T-cell (primary cell): Measurements from ENCODE around the gene TRNP1. TPM values are rescaled to one million over a fixed set of nuclear protein-coding genes. Genes with fewer than 3 reads are reported as not detected.

Experiments used
- ATAC-seq, 4 experiments: fragments of 200-7000 bp in 3 of 4; fragments of 150-1000 bp in 1 of 4; cut with Tn5 transposase; replicated peaks in 1 of 4; 1 replicate in 3 of 4; 2 replicates in 1 of 4; pipeline ENCODE4 v1.10.0; 2021; ENCODE audit warnings: moderate library complexity in 3 of 4, mild to moderate bottlenecking in 2 of 4, moderate number of reproducible peaks in 1 of 4
- CTCF ChIA-PET, 2 donors: fragments of 300-600 bp; sonication (Branson Sonifier 250); formaldehyde crosslinking; loops; one replicate each; lab custom pipeline; 2022; ENCODE audit warnings: antibody characterized with exemption in 2 of 2; lab: Charles Lee
- POLR2A ChIA-PET, 2 donors: fragments of 300-600 bp; sonication (Branson Sonifier 250); formaldehyde crosslinking; loops; one replicate each; lab custom pipeline; 2022; ENCODE audit warnings: antibody characterized with exemption in 2 of 2; lab: Charles Lee
- DNase-seq, 35 experiments: peaks; one replicate each; pipeline versions ENCODE4 v3.0.0 to v3.0.0-alpha.2; 2013 to 2023
- H3K27ac ChIP-seq: one replicate; pipeline ENCODE4 v1.5.1; 2013; ENCODE audit warnings: low read length
- H3K27me3 ChIP-seq, 2 experiments: replicated peaks in 1 of 2; 1 replicate in 1 of 2; 2 replicates in 1 of 2; pipeline versions ENCODE4 v1.6.1 to v1.7.0; 2013; ENCODE audit warnings: low read length in 1 of 2, mixed read lengths in 1 of 2; ENCODE audit not compliant: control insufficient read depth in 2 of 2, insufficient read depth in 2 of 2; ENCODE audit errors: extremely low read depth in 1 of 2
- H3K36me3 ChIP-seq, 2 donors: 1 replicate in 1 of 2; 2 replicates in 1 of 2; pipeline versions ENCODE4 v1.6.1 to v1.7.0; 2013; ENCODE audit warnings: low read length in 1 of 2; ENCODE audit not compliant: control insufficient read depth in 2 of 2, insufficient read depth in 1 of 2; ENCODE audit errors: extremely low read depth in 1 of 2
- H3K4me1 ChIP-seq, 2 experiments: 1 replicate in 1 of 2; 2 replicates in 1 of 2; pipeline versions ENCODE4 v1.6.1 to v1.7.0; 2013; ENCODE audit warnings: low read length in 2 of 2, mixed read lengths in 1 of 2; ENCODE audit not compliant: insufficient read depth in 2 of 2, control insufficient read depth in 1 of 2; ENCODE audit errors: extremely low read depth in 1 of 2
- H3K4me3 ChIP-seq, 2 donors: 1 replicate in 1 of 2; 2 replicates in 1 of 2; pipeline versions ENCODE4 v1.5.1 to v1.7.0; 2013; ENCODE audit warnings: mild to moderate bottlenecking in 2 of 2, low read length in 1 of 2, moderate library complexity in 1 of 2; ENCODE audit not compliant: control insufficient read depth in 1 of 2; ENCODE audit errors: extremely low read depth in 1 of 2
- H3K9me3 ChIP-seq: 2 replicates; pipeline ENCODE4 v1.7.0; 2013
- H3K27ac Mint-ChIP-seq, 2 donors: one replicate each; pipeline ENCODE4 v1.8.0; 2020 to 2021; ENCODE audit warnings: mild to moderate bottlenecking in 2 of 2, mixed read lengths in 2 of 2
- H3K27me3 Mint-ChIP-seq, 2 donors: one replicate each; pipeline ENCODE4 v1.8.0; 2021 to 2022; ENCODE audit warnings: mixed read lengths in 2 of 2
- H3K36me3 Mint-ChIP-seq: one replicate; pipeline ENCODE4 v1.8.0; 2021; ENCODE audit warnings: mixed read lengths
- H3K4me1 Mint-ChIP-seq, 3 donors: one replicate each; pipeline ENCODE4 v1.8.0; 2020 to 2022; ENCODE audit warnings: mixed read lengths in 3 of 3, mild to moderate bottlenecking in 1 of 3
- H3K4me3 Mint-ChIP-seq, 3 donors: one replicate each; pipeline ENCODE4 v1.8.0; 2020 to 2022; ENCODE audit warnings: mild to moderate bottlenecking in 3 of 3, mixed read lengths in 3 of 3, moderate library complexity in 3 of 3
- H3K9me3 Mint-ChIP-seq, 3 donors: one replicate each; pipeline ENCODE4 v1.8.0; 2020 to 2022; ENCODE audit warnings: mixed read lengths in 3 of 3
- WGBS: methylation state at CpG from one replicate; pipeline ENCODE4 v1.1.5; 2013; ENCODE audit warnings: missing lambda C conversion rate; ENCODE audit not compliant: insufficient coverage; 5-methylcytosine and 5-hydroxymethylcytosine counted together
- total RNA-seq, 35 experiments: library from RNA in 6 of 35; stranded (reverse) in 6 of 35; fragments of 120-200 nt in 1 of 35; gene quantifications; one replicate each; pipeline versions ENCODE4 v1.2.1 to v1.2.4 and lab custom pipeline; 2013 to 2026

The TRNP1 gene
- total RNA-seq, 5 donors from 2014 or later (not counting 1 experiment from before 2014, with no cell fraction given), result 0.26 to 0.53 (median 0.38) TPM; not detected in 2

DNA sequence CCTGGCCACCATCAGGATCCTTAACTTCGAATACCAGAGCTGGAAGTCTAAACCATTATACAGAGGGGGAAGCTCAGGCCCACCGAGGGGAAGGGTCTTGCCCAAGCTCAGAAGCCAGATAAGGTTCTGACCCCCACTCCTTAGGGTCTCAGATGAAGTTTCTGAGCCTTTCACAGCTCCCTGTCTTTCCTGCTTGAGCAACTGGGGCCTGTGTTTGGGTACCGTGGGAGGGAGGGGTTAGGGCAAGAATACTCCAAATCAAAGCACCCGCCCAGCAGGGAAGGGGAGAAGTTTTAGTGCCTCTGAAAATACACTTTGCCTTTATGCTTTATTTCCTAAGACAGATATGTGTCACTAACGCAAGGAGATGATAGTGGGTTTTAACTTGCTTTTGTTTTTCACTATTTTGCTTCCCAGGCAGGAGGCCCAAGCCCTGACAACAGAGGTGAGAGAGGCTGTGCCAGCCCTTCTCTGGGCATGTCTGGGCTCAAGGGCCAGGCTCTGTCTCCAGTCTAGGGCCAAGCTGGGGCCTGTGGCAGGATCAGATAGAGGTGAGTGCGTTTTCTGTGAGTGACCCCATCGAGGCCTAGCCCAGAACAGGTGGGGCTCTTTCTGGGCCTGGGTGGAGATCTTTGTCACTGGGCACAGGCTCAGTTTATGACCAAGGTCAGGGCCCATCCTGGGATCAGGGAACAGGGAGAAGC, 39.7 kb downstream of the TRNP1 start:
- no peak overlapping the region for H3K27ac ChIP-seq
- POLR2A ChIA-PET, result no interaction called here

DNA sequence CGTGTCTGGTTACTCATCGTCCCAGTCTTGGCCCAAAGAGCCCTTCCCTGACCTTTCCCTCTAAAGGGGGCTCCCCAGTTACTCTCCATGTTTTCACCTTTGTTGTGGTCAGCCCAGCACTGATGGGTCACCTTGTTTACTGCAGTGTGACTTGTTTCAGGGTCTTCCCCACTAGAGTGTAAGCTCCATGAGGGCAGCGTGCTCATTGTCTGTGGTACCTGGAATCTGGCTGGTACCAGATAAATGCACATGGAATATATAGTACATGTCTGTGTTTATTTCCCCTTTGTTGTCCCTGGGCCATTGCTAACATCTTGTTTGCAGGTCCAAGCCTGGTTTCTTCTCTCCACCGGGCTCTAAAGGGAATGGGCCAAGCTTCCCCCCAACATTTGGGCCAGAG, 41.9 kb downstream of the TRNP1 start:
- peaks cover 3 to 5% of the 10 kb centered on the region in 2 donors for H3K27me3 Mint-ChIP-seq
- Histone ChIP-seq H3K9me3 (no peaks in the 10 kb centered on the region), H3K4me1 (peaks cover 0 to 8% of the 10 kb centered on the region in 2 experiments), H3K4me3 (no peak overlapping the region), H3K27me3 (peaks cover 0 to 33% of the 10 kb centered on the region in 2 experiments), H3K27ac (no peak overlapping the region), H3K36me3 (no peaks in the 10 kb centered on the region)
- no peaks in the 10 kb centered on the region for H3K36me3 Mint-ChIP-seq
- ATAC-seq, result no peak
- no peak for DNase-seq
- H3K4me3 Mint-ChIP-seq, result no peak overlapping the region
- no peak overlapping the region for H3K27ac Mint-ChIP-seq
- H3K9me3 Mint-ChIP-seq, result no peaks in the 10 kb centered on the region
- ChIA-PET POLR2A (no interaction called here), CTCF (interaction anchor here in 1 of 2 donors (1.8 kb wide), 1 partner anchor 9 kb away, joined by 6 read pairs; no protein-coding TSS in a partner anchor)
- WGBS, result 89% methylated on average over 4 of the region's 4 CpGs
- H3K4me1 Mint-ChIP-seq, result peaks cover 0 to 4% (median 2%) of the 10 kb centered on the region in 3 donors

More for the DNA sequence above, 39.7 kb downstream of the TRNP1 start:
- H3K4me1 ChIP-seq, result peaks cover 0 to 8% of the 10 kb centered on the region in 2 experiments
- H3K4me3 ChIP-seq, result no peak overlapping the region
- peaks cover 2 to 3% of the 10 kb centered on the region in 2 donors for H3K27me3 Mint-ChIP-seq
- CTCF ChIA-PET, result interaction anchor here (0.5 to 0.7 kb wide), 3 partner anchors 8 to 1596 kb away, joined by 3 to 4 read pairs (median 4); no protein-coding TSS in a partner anchor
- H3K27ac Mint-ChIP-seq, result no peak overlapping the region
- WGBS, result 66% methylated on average over 5 of the region's 7 CpGs
- H3K4me3 Mint-ChIP-seq, result no peak overlapping the region
- H3K36me3 Mint-ChIP-seq, result no peaks in the 10 kb centered on the region
- no peaks in the 10 kb centered on the region for H3K9me3 Mint-ChIP-seq
- peaks cover 0 to 4% (median 2%) of the 10 kb centered on the region in 3 donors for H3K4me1 Mint-ChIP-seq
- H3K9me3 ChIP-seq, result no peaks in the 10 kb centered on the region
- DNase-seq (no peak), ATAC-seq (no peak)
- peaks cover 0 to 40% of the 10 kb centered on the region in 2 experiments for H3K27me3 ChIP-seq
- H3K36me3 ChIP-seq, result no peaks in the 10 kb centered on the region

DNA sequence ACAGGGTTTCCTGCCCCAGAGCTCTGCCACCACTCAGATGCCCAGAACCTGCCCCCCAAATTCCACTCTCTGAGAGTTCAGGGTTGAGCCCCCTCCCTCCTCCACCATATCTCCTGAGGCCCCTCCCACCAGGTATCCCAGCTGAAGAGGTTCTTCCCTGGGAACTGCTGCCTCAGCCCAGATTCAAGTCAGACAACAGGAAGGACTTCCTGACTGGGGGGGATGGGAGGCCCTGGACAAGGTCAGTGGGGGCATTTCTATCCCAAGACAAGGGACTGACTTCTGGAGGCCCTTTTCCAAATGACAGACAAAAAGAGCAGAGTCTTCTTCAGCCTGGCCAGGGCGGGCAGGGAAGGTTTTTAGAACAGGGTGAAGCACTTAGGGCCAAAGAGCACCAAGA, 43.2 kb downstream of the TRNP1 start:
- POLR2A ChIA-PET, result interaction anchor here (0.6 to 0.7 kb wide), 2 partner anchors 43 to 1692 kb away, joined by 4 to 13 read pairs; partner anchors contain the start of gene TRNP1 (in 1 of the 2)
- WGBS, result 100% methylated on average over 1 of the region's 1 CpG
- Mint-ChIP-seq H3K27ac (no peak overlapping the region), H3K4me3 (no peak overlapping the region), H3K9me3 (no peaks in the 10 kb centered on the region), H3K36me3 (no peaks in the 10 kb centered on the region), H3K4me1 (peaks cover 0 to 3% (median 1%) of the 10 kb centered on the region in 3 donors), H3K27me3 (peaks cover 2 to 5% of the 10 kb centered on the region in 2 donors)
- peaks cover 0 to 28% of the 10 kb centered on the region in 2 experiments for H3K27me3 ChIP-seq
- H3K4me1 ChIP-seq, result peaks cover 0 to 3% of the 10 kb centered on the region in 2 experiments
- no peak overlapping the region for H3K27ac ChIP-seq
- H3K4me3 ChIP-seq, result no peak overlapping the region
- ATAC-seq (no peak), DNase-seq (no peak)
- CTCF ChIA-PET, result interaction anchor here in 1 of 2 donors (0.6 kb wide), 1 partner anchor 43 kb away, joined by 5 read pairs; the partner anchor contains the start of gene TRNP1
- H3K9me3 ChIP-seq, result no peaks in the 10 kb centered on the region
- H3K36me3 ChIP-seq, result no peaks in the 10 kb centered on the region

DNA sequence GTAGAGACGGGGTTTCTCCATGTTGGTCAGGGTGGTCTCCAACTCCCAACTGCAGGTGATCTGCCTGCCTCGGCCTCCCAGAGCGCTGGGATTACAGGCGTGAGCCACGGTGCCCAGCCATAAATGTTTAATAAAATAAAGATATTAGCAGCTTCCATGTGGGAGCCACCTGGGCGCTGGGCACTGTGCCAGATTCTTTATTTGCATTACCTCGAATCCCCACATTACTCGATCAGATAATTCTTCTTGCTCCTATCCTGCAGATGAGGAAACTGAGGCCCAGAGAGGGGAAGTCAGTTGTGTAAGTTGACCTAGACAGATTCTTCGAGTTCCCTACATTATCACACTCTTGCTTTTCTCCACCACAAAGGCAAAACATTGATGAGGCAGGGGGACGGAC, 44.0 kb downstream of the TRNP1 start:
- WGBS, result no CpG with 5 or more reads among the region's 10 CpGs
- ATAC-seq, result no peak
- no peaks in the 10 kb centered on the region for H3K4me1 ChIP-seq

DNA sequence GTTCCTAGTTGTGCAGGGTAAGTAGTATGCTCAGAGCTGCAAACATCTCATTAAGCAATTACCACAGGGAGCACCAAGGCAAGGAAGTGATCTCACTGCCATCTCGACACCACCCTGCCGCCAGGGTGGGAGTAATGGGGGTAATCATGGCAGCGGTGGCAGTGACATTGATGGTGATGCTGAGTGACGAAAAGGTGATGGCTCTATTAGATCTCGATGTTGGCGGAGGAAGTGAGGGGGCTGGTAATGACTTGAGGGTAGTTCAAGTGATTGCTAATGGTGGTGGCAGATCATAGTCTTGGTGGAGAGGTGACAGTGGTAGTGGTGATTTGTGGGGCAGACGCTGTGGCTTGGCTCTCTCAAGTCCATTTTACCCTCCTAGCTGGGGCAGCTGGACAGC, 44.5 kb downstream of the TRNP1 start:
- Mint-ChIP-seq H3K4me3 (no peak overlapping the region), H3K4me1 (no peaks in the 10 kb centered on the region), H3K36me3 (no peaks in the 10 kb centered on the region), H3K27me3 (peaks cover 0 to 5% of the 10 kb centered on the region in 2 donors), H3K9me3 (no peaks in the 10 kb centered on the region), H3K27ac (no peak overlapping the region)
- peaks cover 0 to 28% of the 10 kb centered on the region in 2 experiments for H3K27me3 ChIP-seq
- no peak for DNase-seq
- H3K36me3 ChIP-seq, result no peaks in the 10 kb centered on the region
- POLR2A ChIA-PET, result no interaction called here
- CTCF ChIA-PET, result no interaction called here
- H3K9me3 ChIP-seq, result no peaks in the 10 kb centered on the region
- no peak for ATAC-seq
- H3K4me3 ChIP-seq, result no peak overlapping the region
- no peaks in the 10 kb centered on the region for H3K4me1 ChIP-seq
- no peak overlapping the region for H3K27ac ChIP-seq
- 81% methylated on average over 6 of the region's 7 CpGs for WGBS

More for the DNA sequence above, 44.0 kb downstream of the TRNP1 start:
- Mint-ChIP-seq H3K4me3 (no peak overlapping the region), H3K4me1 (no peaks in the 10 kb centered on the region), H3K27ac (no peak overlapping the region), H3K27me3 (peaks cover 0 to 5% of the 10 kb centered on the region in 2 donors), H3K9me3 (no peaks in the 10 kb centered on the region), H3K36me3 (no peaks in the 10 kb centered on the region)
- no peak for DNase-seq
- Histone ChIP-seq H3K9me3 (no peaks in the 10 kb centered on the region), H3K4me3 (no peak overlapping the region), H3K27me3 (peaks cover 0 to 28% of the 10 kb centered on the region in 2 experiments), H3K27ac (no peak overlapping the region), H3K36me3 (no peaks in the 10 kb centered on the region)
- ChIA-PET POLR2A (interaction anchor here in 1 of 2 donors (0.6 kb wide), 1 partner anchor 9 kb away, joined by 3 read pairs; no protein-coding TSS in a partner anchor), CTCF (no interaction called here)

DNA sequence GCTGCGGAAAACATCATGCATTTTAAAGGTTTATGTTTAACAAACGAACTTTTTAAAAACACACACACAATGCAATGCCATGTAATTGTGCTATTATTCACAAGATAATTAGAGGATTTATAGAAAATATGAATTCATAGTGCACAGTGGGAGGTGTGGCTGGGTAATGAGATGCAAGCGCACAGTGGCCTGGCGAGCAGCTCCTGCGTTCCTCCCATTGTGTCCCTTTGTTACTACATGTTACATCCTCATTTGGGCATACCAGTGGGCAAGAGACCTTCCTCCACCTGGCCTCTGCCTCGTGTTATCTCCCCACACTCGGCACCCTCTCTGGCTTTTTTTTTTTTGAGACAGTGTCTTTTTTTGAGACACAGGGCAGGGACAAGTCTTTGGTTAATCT, 49.2 kb downstream of the TRNP1 start:
- H3K36me3 Mint-ChIP-seq, result no peaks in the 10 kb centered on the region
- H3K4me3 ChIP-seq, result no peak overlapping the region

More for the DNA sequence above, 49.2 kb downstream of the TRNP1 start:
- ATAC-seq, result no peak
- Mint-ChIP-seq H3K9me3 (no peaks in the 10 kb centered on the region), H3K27me3 (peaks cover 0 to 3% of the 10 kb centered on the region in 2 donors), H3K4me3 (no peak overlapping the region), H3K27ac (no peak overlapping the region), H3K4me1 (peaks cover 16 to 23% (median 21%) of the 10 kb centered on the region in 3 donors)
- POLR2A ChIA-PET, result interaction anchor here in 1 of 2 donors (0.6 kb wide), 1 partner anchor 692 kb away, joined by 3 read pairs; no protein-coding TSS in a partner anchor
- WGBS, result no CpG with 5 or more reads among the region's 7 CpGs
- Histone ChIP-seq H3K27me3 (peaks cover 0 to 29% of the 10 kb centered on the region in 2 experiments), H3K4me1 (peaks cover 8 to 19% of the 10 kb centered on the region in 2 experiments), H3K9me3 (no peaks in the 10 kb centered on the region), H3K27ac (no peak overlapping the region), H3K36me3 (no peaks in the 10 kb centered on the region)
- no peak for DNase-seq
- CTCF ChIA-PET, result interaction anchor here in 1 of 2 donors (0.6 to 4.4 kb wide), 4 partner anchors 14 to 608 kb away, joined by 4 to 38 read pairs (median 6); no protein-coding TSS in a partner anchor
